Measurements from ENCODE around the gene SEC61G.

SEC61G gene

DNA sequence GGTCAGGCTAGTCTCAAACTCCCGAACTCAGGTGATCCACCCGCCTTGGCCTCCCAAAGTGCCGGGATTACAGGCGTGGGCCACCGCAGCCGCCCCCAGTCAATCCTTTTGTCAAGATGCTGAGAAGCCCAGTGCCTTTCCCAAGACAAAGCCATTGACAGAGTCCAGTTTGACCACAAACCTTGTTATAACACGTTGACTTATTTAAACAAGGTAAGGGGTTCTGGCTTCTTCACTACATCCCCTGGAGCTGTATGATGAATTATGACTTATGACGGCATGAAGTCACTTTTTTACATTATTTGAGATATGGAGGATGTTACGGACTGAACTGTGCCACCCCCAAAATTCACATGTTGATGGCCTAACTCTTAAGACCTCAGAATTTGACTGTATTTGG, 5.8 kb upstream of the SEC61G start:
- no peak for DNase-seq (ENCODE audit: low read depth)

GRCh38 chr7:54757711-54758110, 1.3 kb downstream of the SEC61G start:
- no peak for DNase-seq (ENCODE audit: low read depth)

DNA sequence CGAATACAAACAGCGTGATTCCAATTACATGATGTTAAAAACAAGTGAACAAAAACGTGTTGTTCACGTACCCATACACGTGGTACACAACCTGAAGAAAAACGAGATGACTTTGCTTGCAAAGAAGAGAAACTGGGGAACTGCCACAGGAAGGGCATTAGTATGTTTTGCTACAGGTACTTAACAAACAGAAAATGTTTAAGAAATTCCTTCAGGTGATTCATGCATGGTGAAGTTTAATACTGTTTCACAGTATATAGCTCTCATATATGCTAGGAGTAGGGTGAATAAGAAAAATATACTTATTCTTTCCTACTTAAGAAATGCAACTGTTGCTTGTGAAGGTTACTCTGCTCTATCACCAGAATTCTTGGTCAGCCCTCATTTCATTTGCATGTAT, 9.8 kb downstream of the SEC61G start:
- DNase-seq (ENCODE audit: low read depth), result no peak

DNA sequence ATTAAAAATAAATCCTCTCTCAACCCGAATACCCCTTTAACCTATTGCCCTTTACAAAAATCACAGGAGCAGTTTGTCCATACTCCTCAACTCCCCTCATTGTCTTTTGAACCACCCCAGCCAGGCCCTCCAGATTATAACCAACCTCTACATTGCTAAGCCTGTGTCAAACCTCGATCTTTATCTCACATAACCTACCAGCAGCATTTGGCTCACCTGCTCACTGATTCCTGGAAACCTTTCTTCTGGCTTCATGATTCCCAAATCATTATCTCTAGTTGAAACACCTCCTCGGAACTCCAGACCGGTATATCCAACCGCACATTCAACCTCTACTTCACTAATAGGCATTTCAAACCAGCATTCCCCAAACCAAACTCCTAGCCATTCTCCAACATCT, 11.8 kb downstream of the SEC61G start:
- no peak for DNase-seq (ENCODE audit: low read depth)

GRCh38 chr7:54743580-54743979, 15.4 kb downstream of the SEC61G start:
- no peak for DNase-seq (ENCODE audit: low read depth)

GRCh38 chr7:54738737-54739136, 20.3 kb downstream of the SEC61G start:
- DNase-seq (ENCODE audit: low read depth), result no peak

GRCh38 chr7:54729107-54729506, 29.9 kb downstream of the SEC61G start:
- DNase-seq (ENCODE audit: low read depth), result no peak

- DNase-seq (ENCODE audit: low read depth), result no peak
Measured at GRCh38 chr7:54728411-54728810, 30.6 kb downstream of the SEC61G start.

GRCh38 chr7:54725255-54725654, 33.8 kb downstream of the SEC61G start:
- no peak for DNase-seq (ENCODE audit: low read depth)

- no peak for DNase-seq (ENCODE audit: low read depth)
Measured at GRCh38 chr7:54722502-54722901, 36.5 kb downstream of the SEC61G start.

GRCh38 chr7:54722026-54722425, 37.0 kb downstream of the SEC61G start:
- DNase-seq (ENCODE audit: low read depth), result no peak

GRCh38 chr7:54719974-54720373, 39.0 kb downstream of the SEC61G start:
- no peak for DNase-seq (ENCODE audit: low read depth)

GRCh38 chr7:54719425-54719824, 39.6 kb downstream of the SEC61G start:
- no peak for DNase-seq (ENCODE audit: low read depth)

DNA sequence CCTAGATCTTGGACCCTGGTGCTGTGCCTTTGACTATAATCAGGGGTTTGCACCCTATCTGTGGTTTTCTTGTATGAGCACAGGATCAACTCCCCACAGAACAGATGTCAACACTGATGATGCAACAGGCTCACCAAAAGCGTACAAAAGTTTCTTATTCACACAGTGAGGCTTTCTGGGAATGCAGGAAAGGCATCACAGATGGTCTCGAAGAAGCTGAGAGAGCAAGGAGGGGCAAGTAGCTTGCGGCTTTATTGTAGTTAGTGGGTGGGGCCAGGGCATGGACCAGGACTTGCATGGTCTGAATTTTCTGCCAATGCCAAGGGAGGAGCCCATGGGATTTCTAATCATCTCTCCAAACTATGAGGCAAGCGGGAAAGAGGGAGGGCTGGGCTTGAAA, 46.2 kb downstream of the SEC61G start:
- no peak for DNase-seq (ENCODE audit: low read depth)

DNA sequence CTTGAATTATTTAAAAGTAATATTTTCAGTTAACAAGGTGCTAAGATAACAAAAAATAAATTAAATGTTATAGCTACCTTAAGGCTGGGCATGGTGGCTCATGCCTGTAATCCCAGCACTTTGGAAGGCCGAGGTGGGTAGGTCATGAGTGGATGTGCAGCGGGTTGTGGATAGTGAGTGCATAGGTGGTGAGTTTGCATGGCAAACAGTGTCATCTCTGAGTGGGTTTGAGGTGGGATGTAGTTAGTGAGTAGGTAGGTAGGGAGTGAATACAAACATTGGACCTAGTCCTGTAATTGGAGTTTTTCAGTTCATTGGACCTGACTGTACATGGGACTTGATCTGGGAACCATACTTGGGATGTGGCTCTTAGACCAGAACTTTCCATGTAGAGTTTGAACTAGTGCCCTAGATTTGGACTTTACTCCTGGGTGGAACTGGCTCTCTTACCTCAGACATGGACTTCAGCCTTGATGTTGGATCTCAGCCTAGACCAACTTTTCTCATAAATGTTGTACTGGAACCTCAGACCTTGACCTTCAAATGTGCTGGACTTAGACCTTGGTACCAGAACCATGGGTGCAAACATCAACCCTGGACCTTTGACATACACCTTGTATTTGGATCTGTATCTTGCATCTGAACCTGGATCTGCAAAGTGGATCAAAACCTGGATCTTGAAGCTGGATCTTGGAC, 47.0 kb downstream of the SEC61G start:
- no peak for DNase-seq (ENCODE audit: low read depth)

- no peak for DNase-seq (ENCODE audit: low read depth)
Measured at GRCh38 chr7:54709283-54709682, 49.7 kb downstream of the SEC61G start.

GRCh38 chr7:54705436-54705835, 53.6 kb downstream of the SEC61G start:
- DNase-seq (ENCODE audit: low read depth), result no peak

DNA sequence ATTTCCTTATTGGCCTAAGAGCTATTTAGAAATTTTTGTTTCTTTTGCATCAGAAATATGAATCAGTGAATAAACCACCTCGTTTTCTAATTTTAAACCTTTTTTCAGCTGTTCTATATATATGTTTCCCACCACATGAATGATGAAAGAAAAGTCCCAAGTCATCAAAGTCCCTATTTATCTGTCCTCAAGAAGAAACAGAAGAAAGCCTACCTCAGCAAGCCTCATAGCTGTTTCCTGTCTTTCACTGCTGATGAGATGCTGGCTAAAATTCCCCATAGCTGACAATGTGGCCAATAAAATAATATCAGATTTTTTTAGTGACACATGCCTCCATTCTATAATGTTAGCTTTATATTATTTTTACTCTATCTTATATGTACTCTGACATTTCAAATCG, 54.2 kb downstream of the SEC61G start:
- no peak for DNase-seq (ENCODE audit: low read depth)
